ENCODE measurements around the gene TENT4B.

Gene TENT4B

GRCh38 chr16:50195276-50195675 is 42.2 kb downstream of the TENT4B start:
- H3K27ac ChIP-seq (ENCODE audit: low read depth, low read length), result peak overlapping the region; percentile 83
- no peaks in the 10 kb centered on the region for H3K36me3 ChIP-seq (ENCODE audit: insufficient read depth, low read length)
- peaks cover 31% of the 10 kb centered on the region for H3K4me1 ChIP-seq (ENCODE audit: control insufficient read depth, insufficient read depth, low read length, unreplicated experiment)
- H3K27me3 ChIP-seq (ENCODE audit: insufficient read depth, low read length), result no peaks in the 10 kb centered on the region
- H3K4me3 ChIP-seq (ENCODE audit: low read depth, low read length), result peak overlapping the region; percentile 60
- H3K79me2 ChIP-seq (ENCODE audit: control insufficient read depth, insufficient read depth, low read length, unreplicated experiment), result peaks cover 50% of the 10 kb centered on the region
- peak overlapping the region; percentile 27 for H2AFZ ChIP-seq (ENCODE audit: low read length, unreplicated experiment)

GRCh38 chr16:50195756-50196155 is 42.6 kb downstream of the TENT4B start:
- H3K4me3 ChIP-seq (ENCODE audit: low read depth, low read length), result peak overlapping the region; percentile 60
- H3K27ac ChIP-seq (ENCODE audit: low read depth, low read length), result peak overlapping the region; percentile 83
- H3K36me3 ChIP-seq (ENCODE audit: insufficient read depth, low read length), result no peaks in the 10 kb centered on the region
- peaks cover 51% of the 10 kb centered on the region for H3K79me2 ChIP-seq (ENCODE audit: control insufficient read depth, insufficient read depth, low read length, unreplicated experiment)
- no peaks in the 10 kb centered on the region for H3K27me3 ChIP-seq (ENCODE audit: insufficient read depth, low read length)
- H3K4me1 ChIP-seq (ENCODE audit: control insufficient read depth, insufficient read depth, low read length, unreplicated experiment), result peaks cover 31% of the 10 kb centered on the region
- no peak overlapping the region for H2AFZ ChIP-seq (ENCODE audit: low read length, unreplicated experiment)

- H3K36me3 ChIP-seq (ENCODE audit: insufficient read depth, low read length), result no peaks in the 10 kb centered on the region
- no peak overlapping the region for H3K27ac ChIP-seq (ENCODE audit: low read depth, low read length)
- no peaks in the 10 kb centered on the region for H3K27me3 ChIP-seq (ENCODE audit: insufficient read depth, low read length)
- peaks cover 43% of the 10 kb centered on the region for H3K4me1 ChIP-seq (ENCODE audit: control insufficient read depth, insufficient read depth, low read length, unreplicated experiment)
- no peak overlapping the region for H2AFZ ChIP-seq (ENCODE audit: low read length, unreplicated experiment)
- H3K79me2 ChIP-seq (ENCODE audit: control insufficient read depth, insufficient read depth, low read length, unreplicated experiment), result peaks cover 56% of the 10 kb centered on the region
- no peak overlapping the region for H3K4me3 ChIP-seq (ENCODE audit: low read depth, low read length)
These were observed 44.5 kb downstream of the TENT4B start for GRCh38 chr16:50197582-50197981.

- Histone ChIP-seq H3K27me3 (ENCODE audit: insufficient read depth, low read length) (no peaks in the 10 kb centered on the region), H3K79me2 (ENCODE audit: control insufficient read depth, insufficient read depth, low read length, unreplicated experiment) (peaks cover 57% of the 10 kb centered on the region)
These were observed 45.8 kb downstream of the TENT4B start for GRCh38 chr16:50198802-50199403.

GRCh38 chr16:50201787-50202186 is 48.7 kb downstream of the TENT4B start:
- peaks cover 62% of the 10 kb centered on the region for H3K79me2 ChIP-seq (ENCODE audit: control insufficient read depth, insufficient read depth, low read length, unreplicated experiment)
- H3K4me1 ChIP-seq (ENCODE audit: control insufficient read depth, insufficient read depth, low read length, unreplicated experiment), result peaks cover 41% of the 10 kb centered on the region
- H3K27ac ChIP-seq (ENCODE audit: low read depth, low read length), result peak overlapping the region; percentile 99
- no peaks in the 10 kb centered on the region for H3K27me3 ChIP-seq (ENCODE audit: insufficient read depth, low read length)
- no peak overlapping the region for H2AFZ ChIP-seq (ENCODE audit: low read length, unreplicated experiment)
- H3K4me3 ChIP-seq (ENCODE audit: low read depth, low read length), result peak overlapping the region; percentile 63
- H3K36me3 ChIP-seq (ENCODE audit: insufficient read depth, low read length), result no peaks in the 10 kb centered on the region

More at GRCh38 chr16:50198802-50199403, 45.8 kb downstream of the TENT4B start:
- H3K36me3 ChIP-seq (ENCODE audit: insufficient read depth, low read length), result no peaks in the 10 kb centered on the region
- peaks cover 47% of the 10 kb centered on the region for H3K4me1 ChIP-seq (ENCODE audit: control insufficient read depth, insufficient read depth, low read length, unreplicated experiment)
- no peak overlapping the region for H3K27ac ChIP-seq (ENCODE audit: low read depth, low read length)
- no peak overlapping the region for H3K4me3 ChIP-seq (ENCODE audit: low read depth, low read length)
- H2AFZ ChIP-seq (ENCODE audit: low read length, unreplicated experiment), result no peak overlapping the region

- Histone ChIP-seq H3K27me3 (ENCODE audit: insufficient read depth, low read length) (no peaks in the 10 kb centered on the region), H3K4me3 (ENCODE audit: low read depth, low read length) (peak overlapping the region; percentile 63), H3K36me3 (ENCODE audit: insufficient read depth, low read length) (no peaks in the 10 kb centered on the region), H3K79me2 (ENCODE audit: control insufficient read depth, insufficient read depth, low read length, unreplicated experiment) (peaks cover 59% of the 10 kb centered on the region), H2AFZ (ENCODE audit: low read length, unreplicated experiment) (peak overlapping the region; percentile 19), H3K27ac (ENCODE audit: low read depth, low read length) (peak overlapping the region; percentile 99), H3K4me1 (ENCODE audit: control insufficient read depth, insufficient read depth, low read length, unreplicated experiment) (peaks cover 45% of the 10 kb centered on the region)
These were observed 50.0 kb downstream of the TENT4B start for GRCh38 chr16:50202926-50203624.

GRCh38 chr16:50203681-50204080 is 50.6 kb downstream of the TENT4B start:
- Histone ChIP-seq H2AFZ (ENCODE audit: low read length, unreplicated experiment) (no peak overlapping the region), H3K79me2 (ENCODE audit: control insufficient read depth, insufficient read depth, low read length, unreplicated experiment) (peaks cover 57% of the 10 kb centered on the region), H3K4me3 (ENCODE audit: low read depth, low read length) (peak overlapping the region; percentile 63), H3K27me3 (ENCODE audit: insufficient read depth, low read length) (no peaks in the 10 kb centered on the region), H3K27ac (ENCODE audit: low read depth, low read length) (peak overlapping the region; percentile 99), H3K36me3 (ENCODE audit: insufficient read depth, low read length) (no peaks in the 10 kb centered on the region), H3K4me1 (ENCODE audit: control insufficient read depth, insufficient read depth, low read length, unreplicated experiment) (peaks cover 51% of the 10 kb centered on the region)

- Histone ChIP-seq H3K27me3 (ENCODE audit: insufficient read depth, low read length) (no peaks in the 10 kb centered on the region), H3K36me3 (ENCODE audit: insufficient read depth, low read length) (no peaks in the 10 kb centered on the region), H3K4me3 (ENCODE audit: low read depth, low read length) (no peak overlapping the region), H3K79me2 (ENCODE audit: control insufficient read depth, insufficient read depth, low read length, unreplicated experiment) (peaks cover 51% of the 10 kb centered on the region), H3K27ac (ENCODE audit: low read depth, low read length) (peak overlapping the region; percentile 99; the same call in 1 of the 2 replicates), H3K4me1 (ENCODE audit: control insufficient read depth, insufficient read depth, low read length, unreplicated experiment) (peaks cover 57% of the 10 kb centered on the region), H2AFZ (ENCODE audit: low read length, unreplicated experiment) (no peak overlapping the region)
These were observed 51.5 kb downstream of the TENT4B start for GRCh38 chr16:50204453-50205108.

GRCh38 chr16:50207652-50208051 is 54.5 kb downstream of the TENT4B start:
- peaks cover 48% of the 10 kb centered on the region for H3K4me1 ChIP-seq (ENCODE audit: control insufficient read depth, insufficient read depth, low read length, unreplicated experiment)
- no peaks in the 10 kb centered on the region for H3K36me3 ChIP-seq (ENCODE audit: insufficient read depth, low read length)
- peaks cover 39% of the 10 kb centered on the region for H3K79me2 ChIP-seq (ENCODE audit: control insufficient read depth, insufficient read depth, low read length, unreplicated experiment)
- H3K27ac ChIP-seq (ENCODE audit: low read depth, low read length), result peak overlapping the region; percentile 33; the same call in 1 of the 2 replicates
- H3K27me3 ChIP-seq (ENCODE audit: insufficient read depth, low read length), result no peaks in the 10 kb centered on the region
- peak overlapping the region; percentile 2; the same call in 1 of the 2 replicates for H3K4me3 ChIP-seq (ENCODE audit: low read depth, low read length)
- H2AFZ ChIP-seq (ENCODE audit: low read length, unreplicated experiment), result no peak overlapping the region

GRCh38 chr16:50208460-50208931 is 55.4 kb downstream of the TENT4B start:
- peak overlapping the region; percentile 33 for H3K27ac ChIP-seq (ENCODE audit: low read depth, low read length)
- H3K79me2 ChIP-seq (ENCODE audit: control insufficient read depth, insufficient read depth, low read length, unreplicated experiment), result peaks cover 37% of the 10 kb centered on the region
- no peak overlapping the region for H2AFZ ChIP-seq (ENCODE audit: low read length, unreplicated experiment)
- peaks cover 43% of the 10 kb centered on the region for H3K4me1 ChIP-seq (ENCODE audit: control insufficient read depth, insufficient read depth, low read length, unreplicated experiment)
- peak overlapping the region; percentile 2; the same call in 1 of the 2 replicates for H3K4me3 ChIP-seq (ENCODE audit: low read depth, low read length)
- H3K27me3 ChIP-seq (ENCODE audit: insufficient read depth, low read length), result no peaks in the 10 kb centered on the region
- no peaks in the 10 kb centered on the region for H3K36me3 ChIP-seq (ENCODE audit: insufficient read depth, low read length)
